ENCODE data around the gene CSRP1.

Gene CSRP1

DNA sequence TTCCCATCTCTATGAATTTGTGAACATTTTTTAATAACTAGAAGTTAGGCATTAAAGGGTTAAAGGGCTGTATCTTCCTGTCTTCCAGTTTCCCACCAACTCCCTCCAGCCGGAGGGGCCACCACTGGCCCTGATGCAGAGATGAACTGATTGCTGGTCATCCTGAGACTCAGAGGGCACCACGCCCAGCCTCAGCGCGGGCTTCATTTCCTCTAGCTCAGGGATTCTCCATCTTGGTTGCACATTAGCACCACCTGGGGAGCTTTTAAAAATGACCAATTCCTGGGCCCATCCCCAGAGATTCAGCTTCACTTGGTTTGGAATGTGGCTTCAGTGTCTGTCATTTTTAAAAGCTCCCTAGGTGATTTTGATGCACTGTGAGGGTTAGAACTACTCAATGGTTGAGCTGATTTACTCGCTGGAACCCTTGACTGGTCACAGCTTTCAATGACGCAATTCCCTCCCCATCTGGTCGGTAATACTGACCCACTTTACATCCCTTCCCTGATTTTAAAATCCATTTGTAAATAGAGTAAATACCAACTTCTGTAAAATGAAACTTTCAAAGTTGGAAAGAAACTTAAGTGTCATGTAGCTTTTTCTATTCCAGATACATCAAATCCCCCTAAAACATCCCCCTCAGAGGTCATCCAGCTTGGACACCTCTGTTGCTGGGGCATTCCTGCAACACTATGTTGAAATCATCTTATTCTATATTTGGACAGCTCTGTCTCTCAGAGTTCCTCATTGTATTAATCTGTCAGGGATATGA is 37.1 kb upstream of the CSRP1 start:
- no peaks in the 10 kb centered on the region for H3K36me3 ChIP-seq (replicated peaks)
- H3K27me3 ChIP-seq (replicated peaks): no peaks in the 10 kb centered on the region
- no peak overlapping the region for H3K4me3 ChIP-seq (ENCODE audit: low read depth, low read length)
- H3K27ac ChIP-seq: peak overlapping the region; percentile 88
- TF ChIP-seq CTCF (IDR thresholded peaks at IDR 0.05; ENCODE audit: low read depth, low read length, missing control alignments): no peak
- in situ Hi-C loops (cut with HindIII; ENCODE audit: low pct_ligation_motif_present, low sequenced_read_pairs): no loop called here
- DNase-seq: no peak

DNA sequence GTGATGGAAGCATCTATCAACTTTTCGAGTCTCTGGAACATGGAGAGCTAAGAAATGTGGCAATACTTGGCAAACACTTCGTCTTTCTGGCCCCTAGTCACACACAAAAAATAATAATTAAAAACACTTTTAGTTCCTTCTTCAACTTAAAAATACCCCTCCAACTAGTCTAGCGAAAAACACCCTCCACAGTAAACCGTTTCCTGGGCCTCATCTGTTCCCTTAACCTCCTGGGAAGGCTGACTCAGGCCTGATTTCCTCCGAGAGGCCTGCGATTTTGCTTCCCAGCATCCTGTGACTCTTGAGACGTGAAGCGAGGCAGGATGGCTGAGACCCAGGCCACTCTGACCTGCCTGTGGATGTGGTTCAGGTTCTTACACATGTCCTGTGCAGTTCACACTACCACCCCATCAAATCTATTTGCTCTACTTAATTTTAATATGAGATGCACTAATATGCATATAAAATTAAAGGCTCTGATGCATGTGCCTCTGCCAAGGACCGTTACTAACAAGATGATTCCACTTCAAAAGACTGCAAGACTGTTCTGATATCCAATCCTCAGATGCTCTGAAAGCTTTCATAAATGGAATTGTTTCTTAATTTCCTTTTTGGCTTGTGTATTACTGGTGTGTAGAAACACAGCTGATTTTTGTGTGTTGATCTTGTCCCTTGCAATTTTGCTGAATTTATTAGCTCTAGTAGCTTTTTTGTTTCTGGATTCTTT is 35.5 kb upstream of the CSRP1 start:
- Histone ChIP-seq H3K36me3 (replicated peaks) (no peaks in the 10 kb centered on the region), H3K4me3 (ENCODE audit: low read depth, low read length) (peak overlapping the region; percentile 0), H3K27me3 (replicated peaks) (no peaks in the 10 kb centered on the region), H3K27ac (peak overlapping the region; percentile 88)
- TF ChIP-seq CTCF (IDR thresholded peaks at IDR 0.05; ENCODE audit: low read depth, low read length, missing control alignments): no peak
- DNase-seq: peak; percentile 75
- in situ Hi-C loops (cut with HindIII; ENCODE audit: low pct_ligation_motif_present, low sequenced_read_pairs): no loop called here

GRCh38 chr1:201540846-201541735 is 34.2 kb upstream of the CSRP1 start:
- Histone ChIP-seq H3K4me3 (ENCODE audit: low read depth, low read length) (peak overlapping the region; percentile 87), H3K27ac (peak overlapping the region; percentile 88), H3K36me3 (replicated peaks) (no peaks in the 10 kb centered on the region), H3K27me3 (replicated peaks) (no peaks in the 10 kb centered on the region)
- in situ Hi-C loops (cut with HindIII; ENCODE audit: low pct_ligation_motif_present, low sequenced_read_pairs): no loop called here
- TF ChIP-seq CTCF (IDR thresholded peaks at IDR 0.05; ENCODE audit: low read depth, low read length, missing control alignments): no peak
- DNase-seq: no peak

DNA sequence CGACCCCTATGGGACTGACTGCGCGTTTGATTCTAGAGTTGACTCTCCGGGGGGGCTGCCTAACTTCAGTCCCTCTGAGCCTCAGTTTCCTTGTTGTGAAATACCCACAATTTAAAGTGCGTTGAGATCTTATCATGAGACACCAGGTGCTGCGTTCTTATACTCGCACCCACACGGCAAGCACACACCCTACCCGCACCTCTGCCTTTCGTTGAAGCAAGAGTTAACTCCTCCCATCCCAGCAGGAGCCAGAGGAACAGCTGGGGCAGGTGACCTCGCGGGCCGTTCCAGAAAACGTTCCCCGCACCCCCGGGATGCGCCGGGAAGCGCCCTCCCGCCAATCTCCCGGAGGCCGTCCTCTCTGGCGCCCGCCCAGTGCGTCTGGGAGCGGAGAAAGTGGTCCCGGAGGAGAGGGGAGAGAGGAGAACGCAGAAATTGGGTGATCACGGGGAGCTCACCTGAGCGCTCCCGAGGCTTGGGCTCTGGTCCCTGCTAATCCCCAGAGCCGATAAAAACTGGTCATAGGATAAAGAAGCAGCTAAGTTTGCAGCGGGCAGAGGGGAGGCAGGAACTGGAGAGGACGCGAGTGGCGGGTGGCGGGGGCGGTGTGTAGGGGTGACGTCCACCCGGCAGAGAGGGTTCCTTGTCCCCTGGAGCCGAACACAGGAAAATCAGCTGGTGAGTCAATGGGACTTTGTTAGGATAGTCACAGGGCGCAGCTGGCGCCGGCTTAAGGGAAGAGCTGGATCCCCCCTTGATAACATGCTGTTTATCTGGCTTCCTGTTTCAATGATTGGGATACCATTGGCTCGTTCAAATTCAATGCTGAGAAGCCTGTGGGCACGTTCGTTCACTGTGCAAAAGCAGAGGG is 32.9 kb upstream of the CSRP1 start:
- H3K27me3 ChIP-seq (replicated peaks): no peaks in the 10 kb centered on the region
- peak overlapping the region; percentile 49 for H3K27ac ChIP-seq
- H3K36me3 ChIP-seq (replicated peaks): no peaks in the 10 kb centered on the region
- peak; percentile 59 for DNase-seq
- peak overlapping the region; percentile 87 for H3K4me3 ChIP-seq (ENCODE audit: low read depth, low read length)
- in situ Hi-C loops (cut with HindIII; ENCODE audit: low pct_ligation_motif_present, low sequenced_read_pairs): no loop called here
- TF ChIP-seq CTCF (IDR thresholded peaks at IDR 0.05; ENCODE audit: low read depth, low read length, missing control alignments): no peak
